ENCODE measurements around the gene NDST3.
"Not testable (repeated sequence)": the region's sequence is repeated elsewhere in the genome, so short reads cannot be mapped to it uniquely, and the experiment has no call there.

The NDST3 gene

GRCh38 chr4:118193421-118193820 is 159.1 kb downstream of the NDST3 start:
- DNase-seq = no peak

- DNase-seq = no peak
Measured at GRCh38 chr4:118206627-118207026, 172.3 kb downstream of the NDST3 start.

- no peak for DNase-seq
Measured at GRCh38 chr4:118213101-118213500, 178.8 kb downstream of the NDST3 start.

- DNase-seq = no peak
Measured at GRCh38 chr4:118215826-118216225, 181.5 kb downstream of the NDST3 start.

GRCh38 chr4:118221227-118221800 is 187.0 kb downstream of the NDST3 start:
- DNase-seq = no peak

GRCh38 chr4:118224243-118224829 is 190.1 kb downstream of the NDST3 start:
- DNase-seq = no peak

- DNase-seq = no peak
Measured at GRCh38 chr4:118225511-118225910, 191.2 kb downstream of the NDST3 start.

- DNase-seq = no peak
Measured at GRCh38 chr4:118226311-118227010, 192.2 kb downstream of the NDST3 start.

- no peak for DNase-seq
Measured at GRCh38 chr4:118235566-118236120, 201.4 kb downstream of the NDST3 start.

GRCh38 chr4:118237531-118237930 is 203.2 kb downstream of the NDST3 start:
- no peak for DNase-seq

- DNase-seq = no peak
Measured at GRCh38 chr4:118249890-118250289, 215.6 kb downstream of the NDST3 start.

- DNase-seq = no peak
Measured at GRCh38 chr4:118254368-118254767, 220.1 kb downstream of the NDST3 start.

GRCh38 chr4:118259111-118259510 is 224.8 kb downstream of the NDST3 start:
- DNase-seq = no peak

GRCh38 chr4:118260309-118260708 is 226.0 kb downstream of the NDST3 start:
- no peak for DNase-seq

GRCh38 chr4:118264096-118264495 is 229.8 kb downstream of the NDST3 start:
- no peak for DNase-seq

- DNase-seq = peak; percentile 31
Measured at GRCh38 chr4:118265312-118266144, 231.2 kb downstream of the NDST3 start.

GRCh38 chr4:118266145-118266496 is 231.8 kb downstream of the NDST3 start:
- DNase-seq = not testable (repeated sequence)

- no peak for DNase-seq
Measured at GRCh38 chr4:118268780-118269179, 234.5 kb downstream of the NDST3 start.

- DNase-seq = no peak
Measured at GRCh38 chr4:118270492-118270891, 236.2 kb downstream of the NDST3 start.

GRCh38 chr4:118271788-118272187 is 237.5 kb downstream of the NDST3 start:
- DNase-seq = no peak

- DNase-seq = no peak
Measured at GRCh38 chr4:118273642-118274041, 239.4 kb downstream of the NDST3 start.

- no peak for DNase-seq
Measured at GRCh38 chr4:118276580-118276979, 242.3 kb downstream of the NDST3 start.

- no peak for DNase-seq
Measured at GRCh38 chr4:118277243-118277642, 243.0 kb downstream of the NDST3 start.
